ENCODE measurements around the gene NHLH1. TPM values are rescaled to one million over a fixed set of nuclear protein-coding genes. Genes with fewer than 3 reads are reported as not detected.

Gene NHLH1
- total and polyA plus RNA-seq, 10 of the 15 experiments (the other 5 are each of a cell fraction or from before 2014, with no cell fraction given): 0.22 to 0.98 (median 0.43) TPM; not detected in 1

GRCh38 chr1:160363010-160363409, 3.9 kb upstream of the NHLH1 start:
- POLR2A ChIA-PET: no interaction called here
- FAIRE-seq: no peak
- Histone ChIP-seq H3K79me2 (ENCODE audit: control insufficient read depth, insufficient read depth, low read length) (no peaks in the 10 kb centered on the region), H3K9me3 (replicated peaks; ENCODE audit: control insufficient read depth, insufficient read depth, low read length) (no peaks in the 10 kb centered on the region), H3K4me1 (ENCODE audit: control insufficient read depth, insufficient read depth, low read length) (no peaks in the 10 kb centered on the region), H2AFZ (ENCODE audit: control insufficient read depth, low read depth, low read length) (no peak overlapping the region), H3K27ac (ENCODE audit: control insufficient read depth, insufficient read depth) (no peak overlapping the region), H4K20me1 (ENCODE audit: control insufficient read depth, insufficient read depth) (no peaks in the 10 kb centered on the region), H3K36me3 (ENCODE audit: control insufficient read depth in 2 of 2, insufficient read depth in 2 of 2, low read length in 1 of 2) (peaks cover 3 to 16% of the 10 kb centered on the region in 2 experiments), H3K4me2 (ENCODE audit: control insufficient read depth, insufficient read depth) (no peak overlapping the region), H3K4me3 (no peak overlapping the region), H3K27me3 (replicated peaks in 1 of 2; ENCODE audit: control insufficient read depth in 2 of 2, insufficient read depth in 2 of 2, low read length in 1 of 2) (no peaks in the 10 kb centered on the region), H3K9ac (ENCODE audit: control insufficient read depth, insufficient read depth, low read length) (no peak overlapping the region)
- intact Hi-C loops (cut with micrococcal nuclease; ENCODE audit: unreplicated experiment) (no loop called here), in situ Hi-C loops (cut with MboI) (no loop called here)
- WGBS (ENCODE audit: insufficient coverage, insufficient replicate concordance, low lambda C conversion rate, missing lambda C conversion rate): 75% methylated on average over 4 of the region's 5 CpGs
- CTCF ChIA-PET: interaction anchor here (0.9 to 5.5 kb wide), 7 partner anchors 8 to 261 kb away, joined by 3 to 45 read pairs (median 4); no protein-coding TSS in a partner anchor
- SMC1A ChIA-PET (ENCODE audit: uncharacterized antibody, unreplicated experiment): interaction anchor here (1.0 kb wide), 1 partner anchor 14 kb away, joined by 3 read pairs; no protein-coding TSS in a partner anchor
- no TSS peak for BruUV-seq (replicated peaks)
- no peak for TF ChIP-seq RB1 (IDR thresholded peaks at IDR 0.05; ENCODE audit: borderline replicate concordance)
- TF ChIP-seq EGR1 (IDR thresholded peaks at IDR 0.05; ENCODE audit: borderline replicate concordance in 1 of 2, low read depth in 2 of 2, low read length in 2 of 2): no peak
- no peak for TF ChIP-seq GABPA (IDR thresholded peaks at IDR 0.05; ENCODE audit: low read depth)
- TF ChIP-seq RCOR1 (conservative IDR thresholded peaks at IDR 0.05; ENCODE audit: low read depth, low read length): no peak
- no peak for DNase-seq (ENCODE audit: low read depth, low spot score)
- RAD21 ChIA-PET (ENCODE audit: unreplicated experiment): interaction anchor here (0.9 kb wide), 1 partner anchor 10 kb away, joined by 3 read pairs; no protein-coding TSS in a partner anchor
- no peak for ATAC-seq

- ATAC-seq (no peak), FAIRE-seq (no peak), DNase-seq (ENCODE audit: low read depth, low spot score) (no peak)
- no peaks in the 10 kb centered on the region for H3K4me1 ChIP-seq (ENCODE audit: control insufficient read depth, insufficient read depth, low read length)
- intact Hi-C loops (cut with micrococcal nuclease; ENCODE audit: unreplicated experiment): no loop called here
- ChIA-PET SMC1A (ENCODE audit: uncharacterized antibody, unreplicated experiment) (interaction anchor here (1.0 kb wide), 1 partner anchor 12 kb away, joined by 3 read pairs; no protein-coding TSS in a partner anchor), RAD21 (ENCODE audit: unreplicated experiment) (no interaction called here), CTCF (interaction anchor here (1.5 to 5.5 kb wide), 3 partner anchors 12 to 72 kb away, joined by 5 to 45 read pairs (median 5); no protein-coding TSS in a partner anchor), POLR2A (interaction anchor here (0.5 to 0.7 kb wide), 2 partner anchors 10 to 33 kb away, joined by 5 read pairs; no protein-coding TSS in a partner anchor)
- no peak overlapping the region for H3K9ac ChIP-seq (ENCODE audit: control insufficient read depth, insufficient read depth, low read length)
- peaks cover 3 to 14% of the 10 kb centered on the region in 2 experiments for H3K36me3 ChIP-seq (ENCODE audit: control insufficient read depth in 2 of 2, insufficient read depth in 2 of 2, low read length in 1 of 2)
- no TSS peak for BruUV-seq (replicated peaks)
- H3K27me3 ChIP-seq (replicated peaks in 1 of 2; ENCODE audit: control insufficient read depth in 2 of 2, insufficient read depth in 2 of 2, low read length in 1 of 2): no peaks in the 10 kb centered on the region
- in situ Hi-C loops (cut with MboI): no loop called here
- H3K9me3 ChIP-seq (replicated peaks; ENCODE audit: control insufficient read depth, insufficient read depth, low read length): no peaks in the 10 kb centered on the region
- H3K4me3 ChIP-seq: no peak overlapping the region
- H4K20me1 ChIP-seq (ENCODE audit: control insufficient read depth, insufficient read depth): no peaks in the 10 kb centered on the region
- H2AFZ ChIP-seq (ENCODE audit: control insufficient read depth, low read depth, low read length): no peak overlapping the region
- WGBS (ENCODE audit: insufficient coverage, insufficient replicate concordance, low lambda C conversion rate, missing lambda C conversion rate): 78% methylated on average over 11 of the region's 12 CpGs
- H3K27ac ChIP-seq (ENCODE audit: control insufficient read depth, insufficient read depth): no peak overlapping the region
- no peak overlapping the region for H3K4me2 ChIP-seq (ENCODE audit: control insufficient read depth, insufficient read depth)
- no peaks in the 10 kb centered on the region for H3K79me2 ChIP-seq (ENCODE audit: control insufficient read depth, insufficient read depth, low read length)
- TF ChIP-seq, protein P1, sequence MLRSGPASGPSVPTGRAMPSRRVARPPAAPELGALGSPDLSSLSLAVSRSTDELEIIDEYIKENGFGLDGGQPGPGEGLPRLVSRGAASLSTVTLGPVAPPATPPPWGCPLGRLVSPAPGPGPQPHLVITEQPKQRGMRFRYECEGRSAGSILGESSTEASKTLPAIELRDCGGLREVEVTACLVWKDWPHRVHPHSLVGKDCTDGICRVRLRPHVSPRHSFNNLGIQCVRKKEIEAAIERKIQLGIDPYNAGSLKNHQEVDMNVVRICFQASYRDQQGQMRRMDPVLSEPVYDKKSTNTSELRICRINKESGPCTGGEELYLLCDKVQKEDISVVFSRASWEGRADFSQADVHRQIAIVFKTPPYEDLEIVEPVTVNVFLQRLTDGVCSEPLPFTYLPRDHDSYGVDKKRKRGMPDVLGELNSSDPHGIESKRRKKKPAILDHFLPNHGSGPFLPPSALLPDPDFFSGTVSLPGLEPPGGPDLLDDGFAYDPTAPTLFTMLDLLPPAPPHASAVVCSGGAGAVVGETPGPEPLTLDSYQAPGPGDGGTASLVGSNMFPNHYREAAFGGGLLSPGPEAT (IDR thresholded peaks at IDR 0.05; ENCODE audit: low read depth): no peak
- TF ChIP-seq POLR2AphosphoS5 (IDR thresholded peaks at IDR 0.05; ENCODE audit: low read length) (no peak), PAX5 (IDR thresholded peaks at IDR 0.05; ENCODE audit: borderline replicate concordance, low read depth, low read length) (no peak), ASH2L (IDR thresholded peaks at IDR 0.05; ENCODE audit: borderline replicate concordance, low read depth) (no peak), JUND (IDR thresholded peaks at IDR 0.05; ENCODE audit: low read depth, low read length) (no peak)
Observed at GRCh38 chr1:160363951-160364735, 2.7 kb upstream of the NHLH1 start.
